ENCODE data around the gene ANKRD13D. TPM values are rescaled to one million over a fixed set of nuclear protein-coding genes. Genes with fewer than 3 reads are reported as not detected.
A peak's percentile ranks its signal among the peaks of the same experiment; 100 is the strongest.
"Not testable (repeated sequence)": the region's sequence is repeated elsewhere in the genome, so short reads cannot be mapped to it uniquely, and the experiment has no call there.

Gene ANKRD13D
- total RNA-seq, 1 donor from 2014 or later: 76.0 TPM

DNA sequence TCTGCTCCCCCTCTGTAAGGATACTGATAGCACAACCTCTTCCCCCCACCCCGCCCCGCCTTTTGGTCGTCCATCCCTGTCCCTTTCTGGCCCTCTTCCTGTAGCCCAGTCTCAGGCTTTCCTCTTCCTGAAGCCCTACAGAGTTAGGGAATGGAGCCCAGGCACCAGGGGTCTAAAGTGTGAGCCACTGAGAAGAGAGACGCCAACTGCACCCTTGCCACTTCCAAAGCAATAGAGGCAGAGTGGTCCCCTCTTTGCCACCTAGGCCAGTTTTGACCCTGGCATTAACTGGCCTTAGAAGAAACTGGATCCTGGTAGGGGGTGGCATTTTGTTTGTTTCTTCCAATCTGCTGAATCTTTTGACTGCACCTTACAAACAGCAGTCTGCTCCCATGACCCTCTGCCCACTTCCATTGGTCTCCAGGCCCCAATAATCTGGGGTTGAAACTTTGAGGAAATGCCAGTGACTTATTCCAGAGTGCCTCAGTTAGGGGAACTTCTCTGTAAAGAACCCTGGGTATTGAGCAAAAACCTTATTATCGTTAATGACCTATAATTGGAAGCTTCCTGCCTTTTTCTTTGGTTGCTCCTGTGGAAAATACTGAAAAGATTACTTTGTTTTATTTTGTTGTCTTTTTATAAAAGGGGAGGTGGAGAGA lies 32.5 kb upstream of the ANKRD13D start:
- Mint-ChIP-seq H3K36me3 (ENCODE audit: insufficient read depth) (peaks cover 20% of the 10 kb centered on the region), H3K4me3 (ENCODE audit: low read depth) (no peak overlapping the region), H3K27me3 (peaks cover 9% of the 10 kb centered on the region), H3K27ac (no peak overlapping the region), H3K4me1 (ENCODE audit: low read depth) (peaks cover 2% of the 10 kb centered on the region), H3K9me3 (ENCODE audit: low read depth) (no peaks in the 10 kb centered on the region)
- no peak for TF ChIP-seq CTCF (IDR thresholded peaks at IDR 0.05; ENCODE audit: unreplicated experiment)
- DNase-seq (ENCODE audit: low spot score, unreplicated experiment): no peak

DNA sequence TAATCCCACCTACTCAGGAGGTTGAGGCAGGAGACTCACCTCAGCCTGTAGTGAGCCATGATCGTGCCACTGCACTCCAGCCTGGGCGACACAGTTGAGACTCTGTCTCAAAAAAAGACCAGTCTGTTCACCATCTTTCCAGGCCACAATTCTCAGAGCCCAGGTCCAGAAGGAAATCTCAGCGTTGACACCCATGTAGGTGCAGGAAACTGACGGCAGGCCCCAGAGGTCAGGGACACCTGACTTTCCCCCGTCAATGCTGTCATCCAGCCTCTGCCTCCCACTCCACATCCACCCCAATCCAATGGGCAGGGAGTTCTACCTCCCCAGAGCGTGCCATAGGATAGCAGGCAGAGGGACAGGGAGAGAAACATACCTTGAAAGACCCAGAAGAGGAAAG lies 28.7 kb upstream of the ANKRD13D start:
- Mint-ChIP-seq H3K27me3 (peaks cover 28% of the 10 kb centered on the region), H3K4me1 (ENCODE audit: low read depth) (peaks cover 9% of the 10 kb centered on the region), H3K9me3 (ENCODE audit: low read depth) (no peaks in the 10 kb centered on the region), H3K36me3 (ENCODE audit: insufficient read depth) (peaks cover 6% of the 10 kb centered on the region), H3K27ac (peak overlapping the region; percentile 21), H3K4me3 (ENCODE audit: low read depth) (no peak overlapping the region)
- TF ChIP-seq CTCF (IDR thresholded peaks at IDR 0.05; ENCODE audit: unreplicated experiment): no peak
- no peak for DNase-seq (ENCODE audit: low spot score, unreplicated experiment)

- peak overlapping the region; percentile 56 for H3K4me3 Mint-ChIP-seq (ENCODE audit: low read depth)
- H3K9me3 Mint-ChIP-seq (ENCODE audit: low read depth); H3K36me3 Mint-ChIP-seq (ENCODE audit: insufficient read depth): not testable (repeated sequence)
- peaks cover 11% of the 10 kb centered on the region for H3K4me1 Mint-ChIP-seq (ENCODE audit: low read depth)
- peak; percentile 48 for DNase-seq (ENCODE audit: low spot score, unreplicated experiment)
- H3K27me3 Mint-ChIP-seq: peaks cover 28% of the 10 kb centered on the region
- H3K27ac Mint-ChIP-seq: peak overlapping the region; percentile 33
Observed at GRCh38 chr11:67260885-67261639, 28.0 kb upstream of the ANKRD13D start.

DNA sequence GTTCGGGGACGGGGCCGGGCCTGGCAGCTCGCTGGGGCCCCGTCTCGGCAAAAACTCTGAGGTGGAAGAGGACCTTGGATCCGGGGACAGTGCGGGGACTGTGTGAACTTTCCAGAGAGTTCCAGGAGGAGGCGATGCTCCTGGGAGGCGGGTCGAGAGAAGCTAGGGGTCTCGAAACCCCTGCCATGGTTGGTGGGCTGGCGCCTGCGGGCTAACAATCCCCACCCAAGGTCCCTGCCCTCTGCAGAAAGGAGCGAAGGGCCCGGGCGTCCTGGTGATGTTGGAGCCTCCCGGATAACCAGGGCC lies 27.5 kb upstream of the ANKRD13D start:
- no peak for DNase-seq (ENCODE audit: low spot score, unreplicated experiment)
- TF ChIP-seq CTCF (IDR thresholded peaks at IDR 0.05; ENCODE audit: unreplicated experiment): peak; percentile 16
- Mint-ChIP-seq H3K4me3 (ENCODE audit: low read depth) (no peak overlapping the region), H3K9me3 (ENCODE audit: low read depth) (no peaks in the 10 kb centered on the region), H3K4me1 (ENCODE audit: low read depth) (peaks cover 11% of the 10 kb centered on the region), H3K36me3 (ENCODE audit: insufficient read depth) (peaks cover 3% of the 10 kb centered on the region), H3K27ac (no peak overlapping the region), H3K27me3 (peaks cover 28% of the 10 kb centered on the region)

DNA sequence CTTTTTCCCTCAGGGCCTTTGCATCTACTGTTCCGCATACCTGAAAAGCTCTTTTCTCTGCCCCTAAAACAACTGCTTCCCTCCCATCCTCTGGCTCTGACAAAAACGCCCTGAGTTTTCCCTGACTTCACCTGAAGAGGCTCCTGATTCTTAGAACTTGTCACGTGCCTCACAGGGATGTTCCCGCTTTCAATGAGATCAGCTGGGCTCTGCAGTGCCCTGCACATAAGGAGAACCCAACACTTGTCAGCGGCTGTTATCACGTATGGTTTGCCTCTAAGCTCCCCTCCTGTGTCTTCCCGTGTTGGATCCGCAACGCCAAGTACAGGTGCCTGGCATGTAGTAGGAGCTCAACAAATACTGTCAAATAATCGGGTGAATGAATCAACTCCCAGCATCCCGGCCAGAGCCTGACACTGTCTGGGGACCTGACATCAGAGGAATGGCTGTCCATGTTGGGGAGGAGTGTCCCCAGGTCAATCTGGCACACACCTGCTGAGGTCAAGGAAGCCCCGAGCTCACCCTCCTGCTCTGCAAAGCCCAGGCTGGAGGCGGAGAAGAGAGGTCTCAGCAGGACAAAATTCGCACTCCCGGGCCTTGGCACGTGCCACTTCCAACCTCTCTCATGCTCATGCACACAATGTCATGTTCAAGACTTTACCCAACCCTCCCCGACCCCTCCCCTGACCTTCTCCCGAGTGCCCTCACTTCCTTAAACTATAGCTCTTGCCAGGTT lies 27.0 kb upstream of the ANKRD13D start:
- Mint-ChIP-seq H3K9me3 (ENCODE audit: low read depth) (no peaks in the 10 kb centered on the region), H3K27me3 (peaks cover 28% of the 10 kb centered on the region), H3K4me1 (ENCODE audit: low read depth) (peaks cover 11% of the 10 kb centered on the region), H3K4me3 (ENCODE audit: low read depth) (peak overlapping the region; percentile 43), H3K36me3 (ENCODE audit: insufficient read depth) (no peaks in the 10 kb centered on the region), H3K27ac (peak overlapping the region; percentile 84)
- TF ChIP-seq CTCF (IDR thresholded peaks at IDR 0.05; ENCODE audit: unreplicated experiment): no peak
- DNase-seq (ENCODE audit: low spot score, unreplicated experiment): no peak

All from progenitor cell of endocrine pancreas (in vitro differentiated cells).